Stimulated activated naive B cell treated with anti-CD40 and anti-IgM and Interleukin-4, amounts not matched to agents 10 μg/mL and 1 μg/mL and 100 μg/mL, for 72 hours (primary cell): ENCODE results near the gene ISY1.
"Not testable (repeated sequence)": the region's sequence is repeated elsewhere in the genome, so short reads cannot be mapped to it uniquely, and the experiment has no call there.

Source experiments
- ATAC-seq, 2 donors: fragments of 150-1000 bp; cut with Tn5 transposase; replicated peaks; 2 replicates each; pipeline ENCODE4 v1.10.0; 2021; ENCODE audit warnings: moderate library complexity in 1 of 2
- DNase-seq: peaks from one replicate; pipeline ENCODE4 v3.0.0; 2021
- H3K27ac Mint-ChIP-seq: one replicate; pipeline ENCODE4 v1.8.0; 2022; ENCODE audit warnings: mild to moderate bottlenecking, mixed read lengths
- H3K27me3 Mint-ChIP-seq, 2 donors: one replicate each; pipeline ENCODE4 v1.8.0; 2022; ENCODE audit warnings: mixed read lengths in 2 of 2
- H3K36me3 Mint-ChIP-seq, 2 donors: one replicate each; pipeline ENCODE4 v1.8.0; 2022; ENCODE audit warnings: mixed read lengths in 2 of 2, mild to moderate bottlenecking in 1 of 2
- H3K4me1 Mint-ChIP-seq, 2 donors: one replicate each; pipeline ENCODE4 v1.8.0; 2022; ENCODE audit warnings: mixed read lengths in 2 of 2, mild to moderate bottlenecking in 1 of 2
- H3K4me3 Mint-ChIP-seq, 2 donors: one replicate each; pipeline ENCODE4 v1.8.0; 2022; ENCODE audit warnings: mild to moderate bottlenecking in 2 of 2, mixed read lengths in 2 of 2, moderate library complexity in 1 of 2
- H3K9me3 Mint-ChIP-seq, 2 donors: one replicate each; pipeline ENCODE4 v1.8.0; 2022; ENCODE audit warnings: mixed read lengths in 2 of 2, mild to moderate bottlenecking in 1 of 2

Gene ISY1

GRCh38 chr3:129104051-129104450 lies 56.8 kb downstream of the ISY1 start:
- Mint-ChIP-seq H3K9me3 (no peaks in the 10 kb centered on the region), H3K36me3 (peaks cover 11 to 25% of the 10 kb centered on the region in 2 donors), H3K4me1 (peaks cover 4 to 15% of the 10 kb centered on the region in 2 donors), H3K4me3 (no peak overlapping the region), H3K27ac (no peak overlapping the region), H3K27me3 (no peaks in the 10 kb centered on the region)
- ATAC-seq (no peak), DNase-seq (no peak)

GRCh38 chr3:129103296-129103695 lies 57.6 kb downstream of the ISY1 start:
- no peak for DNase-seq
- peaks cover 4 to 15% of the 10 kb centered on the region in 2 donors for H3K4me1 Mint-ChIP-seq
- H3K4me3 Mint-ChIP-seq, result no peak overlapping the region
- no peaks in the 10 kb centered on the region for H3K27me3 Mint-ChIP-seq
- H3K27ac Mint-ChIP-seq, result no peak overlapping the region
- peaks cover 2% of the 10 kb centered on the region in 2 donors for H3K9me3 Mint-ChIP-seq
- H3K36me3 Mint-ChIP-seq, result peaks cover 10 to 24% of the 10 kb centered on the region in 2 donors
- ATAC-seq, result no peak

GRCh38 chr3:129101370-129102138 lies 59.3 kb downstream of the ISY1 start:
- H3K9me3 Mint-ChIP-seq, result peaks cover 2 to 4% of the 10 kb centered on the region in 2 donors
- DNase-seq, result no peak
- H3K27me3 Mint-ChIP-seq, result no peaks in the 10 kb centered on the region
- no peak overlapping the region for H3K4me3 Mint-ChIP-seq
- peaks cover 4 to 9% of the 10 kb centered on the region in 2 donors for H3K4me1 Mint-ChIP-seq
- H3K27ac Mint-ChIP-seq, result peak overlapping the region; percentile 44
- no peak for ATAC-seq
- H3K36me3 Mint-ChIP-seq, result peaks cover 18 to 29% of the 10 kb centered on the region in 2 donors

- ATAC-seq, result no peak
- peaks cover 4 to 9% of the 10 kb centered on the region in 2 donors for H3K4me1 Mint-ChIP-seq
- no peak overlapping the region for H3K4me3 Mint-ChIP-seq
- no peak overlapping the region for H3K27ac Mint-ChIP-seq
- DNase-seq, result no peak
- H3K36me3 Mint-ChIP-seq, result peaks cover 20 to 33% of the 10 kb centered on the region in 2 donors
- H3K27me3 Mint-ChIP-seq, result no peaks in the 10 kb centered on the region
- peaks cover 2 to 4% of the 10 kb centered on the region in 2 donors for H3K9me3 Mint-ChIP-seq
Measured at GRCh38 chr3:129100274-129100673, 60.6 kb downstream of the ISY1 start.

- ATAC-seq, result no peak
- no peak overlapping the region for H3K27ac Mint-ChIP-seq
- peaks cover 2 to 4% of the 10 kb centered on the region in 2 donors for H3K9me3 Mint-ChIP-seq
- no peaks in the 10 kb centered on the region for H3K4me1 Mint-ChIP-seq
- H3K27me3 Mint-ChIP-seq, result no peaks in the 10 kb centered on the region
- DNase-seq, result no peak
- H3K4me3 Mint-ChIP-seq, result no peak overlapping the region
- H3K36me3 Mint-ChIP-seq, result peaks cover 20 to 33% of the 10 kb centered on the region in 2 donors
Measured at GRCh38 chr3:129095285-129095684, 65.6 kb downstream of the ISY1 start.

GRCh38 chr3:129088312-129088711 lies 72.6 kb downstream of the ISY1 start:
- not testable (repeated sequence) for H3K27me3 Mint-ChIP-seq, H3K4me3 Mint-ChIP-seq, H3K27ac Mint-ChIP-seq, H3K36me3 Mint-ChIP-seq, H3K9me3 Mint-ChIP-seq, H3K4me1 Mint-ChIP-seq, DNase-seq
- ATAC-seq, result peak; percentile 13 to 21

GRCh38 chr3:129087904-129088303 lies 73.0 kb downstream of the ISY1 start:
- ATAC-seq, result peak; percentile 80 to 85
- H3K9me3 Mint-ChIP-seq, H3K27me3 Mint-ChIP-seq, H3K27ac Mint-ChIP-seq, DNase-seq, H3K4me1 Mint-ChIP-seq, H3K4me3 Mint-ChIP-seq, H3K36me3 Mint-ChIP-seq: not testable (repeated sequence)

GRCh38 chr3:129087138-129087702 lies 73.6 kb downstream of the ISY1 start:
- no peak for ATAC-seq
- H3K4me3 Mint-ChIP-seq, result no peak overlapping the region
- DNase-seq, result no peak
- peaks cover 0 to 4% of the 10 kb centered on the region in 2 donors for H3K4me1 Mint-ChIP-seq
- peaks cover 0 to 5% of the 10 kb centered on the region in 2 donors for H3K27me3 Mint-ChIP-seq
- no peaks in the 10 kb centered on the region for H3K9me3 Mint-ChIP-seq
- peaks cover 0 to 1% of the 10 kb centered on the region in 2 donors for H3K36me3 Mint-ChIP-seq
- no peak overlapping the region for H3K27ac Mint-ChIP-seq

GRCh38 chr3:129085818-129086217 lies 75.0 kb downstream of the ISY1 start:
- no peak for DNase-seq

GRCh38 chr3:129085165-129085715 lies 75.6 kb downstream of the ISY1 start:
- ATAC-seq (no peak), DNase-seq (no peak)
- no peaks in the 10 kb centered on the region for H3K9me3 Mint-ChIP-seq
- no peaks in the 10 kb centered on the region for H3K36me3 Mint-ChIP-seq
- peaks cover 1 to 4% of the 10 kb centered on the region in 2 donors for H3K4me1 Mint-ChIP-seq
- no peak overlapping the region for H3K27ac Mint-ChIP-seq
- H3K4me3 Mint-ChIP-seq, result no peak overlapping the region
- H3K27me3 Mint-ChIP-seq, result peaks cover 0 to 5% of the 10 kb centered on the region in 2 donors

More at GRCh38 chr3:129085818-129086217, 75.0 kb downstream of the ISY1 start:
- Mint-ChIP-seq H3K27ac (no peak overlapping the region), H3K4me1 (peaks cover 1 to 4% of the 10 kb centered on the region in 2 donors), H3K27me3 (peaks cover 0 to 5% of the 10 kb centered on the region in 2 donors), H3K36me3 (no peaks in the 10 kb centered on the region), H3K4me3 (no peak overlapping the region), H3K9me3 (no peaks in the 10 kb centered on the region)
- ATAC-seq, result no peak

GRCh38 chr3:129084501-129084900 lies 76.4 kb downstream of the ISY1 start:
- H3K36me3 Mint-ChIP-seq, result no peaks in the 10 kb centered on the region
- DNase-seq (no peak), ATAC-seq (peak in 1 of 2 donors; percentile 53)
- no peak overlapping the region for H3K27ac Mint-ChIP-seq
- peaks cover 0 to 5% of the 10 kb centered on the region in 2 donors for H3K27me3 Mint-ChIP-seq
- peaks cover 1 to 4% of the 10 kb centered on the region in 2 donors for H3K4me1 Mint-ChIP-seq
- H3K4me3 Mint-ChIP-seq, result no peak overlapping the region
- no peaks in the 10 kb centered on the region for H3K9me3 Mint-ChIP-seq

- DNase-seq, result no peak
- H3K27me3 Mint-ChIP-seq, result peaks cover 0 to 5% of the 10 kb centered on the region in 2 donors
- H3K27ac Mint-ChIP-seq, result no peak overlapping the region
- H3K4me3 Mint-ChIP-seq, result no peak overlapping the region
- H3K4me1 Mint-ChIP-seq, result peaks cover 1 to 4% of the 10 kb centered on the region in 2 donors
- no peaks in the 10 kb centered on the region for H3K9me3 Mint-ChIP-seq
- ATAC-seq, result no peak
- H3K36me3 Mint-ChIP-seq, result no peaks in the 10 kb centered on the region
Measured at GRCh38 chr3:129082026-129082425, 78.8 kb downstream of the ISY1 start.

GRCh38 chr3:129081503-129081902 lies 79.4 kb downstream of the ISY1 start:
- H3K4me1 Mint-ChIP-seq, result peaks cover 1 to 4% of the 10 kb centered on the region in 2 donors
- DNase-seq (no peak), ATAC-seq (no peak)
- H3K4me3 Mint-ChIP-seq, result no peak overlapping the region
- H3K36me3 Mint-ChIP-seq, result no peaks in the 10 kb centered on the region
- H3K27me3 Mint-ChIP-seq, result peaks cover 0 to 5% of the 10 kb centered on the region in 2 donors
- H3K9me3 Mint-ChIP-seq, result no peaks in the 10 kb centered on the region
- no peak overlapping the region for H3K27ac Mint-ChIP-seq

- no peak for DNase-seq
- Mint-ChIP-seq H3K27me3 (no peaks in the 10 kb centered on the region), H3K4me1 (peaks cover 0 to 1% of the 10 kb centered on the region in 2 donors), H3K4me3 (no peak overlapping the region), H3K27ac (no peak overlapping the region), H3K36me3 (no peaks in the 10 kb centered on the region), H3K9me3 (no peaks in the 10 kb centered on the region)
- ATAC-seq, result no peak
Measured at GRCh38 chr3:129078510-129078909, 82.4 kb downstream of the ISY1 start.
